NB4 (cell line): ENCODE measurements around the gene RNF32.
"Not testable (repeated sequence)": the region's sequence is repeated elsewhere in the genome, so short reads cannot be mapped to it uniquely, and the experiment has no call there.

Experiments
- DNase-seq: peaks from one replicate; pipeline ENCODE4 v3.0.0; 2010; ENCODE audit warnings: low read depth
- H3K4me3 ChIP-seq: one replicate; pipeline ENCODE4 v1.5.1; 2011; ENCODE audit warnings: mild to moderate bottlenecking, low read depth, low read length, moderate library complexity
- MYC ChIP-seq: IDR thresholded peaks from 2 replicates; pipeline ENCODE4 v1.6.1; 2011; ENCODE audit warnings: low read depth, low read length
- POLR2A ChIP-seq: IDR thresholded peaks from 2 replicates; pipeline ENCODE4 v1.6.1; 2011; ENCODE audit warnings: mild to moderate bottlenecking; ENCODE audit not compliant: insufficient read length; ENCODE audit errors: extremely low read depth
- TF ChIP-seq, protein P1 (sequence below): IDR thresholded peaks from 2 replicates; pipeline ENCODE4 v1.6.1; 2011; ENCODE audit warnings: low read depth, low read length
- TF ChIP-seq, protein P2 (sequence below): IDR thresholded peaks from one replicate; pipeline ENCODE4 v1.5.1; 2012; ENCODE audit warnings: low read depth, low read length

The RNF32 gene

DNA sequence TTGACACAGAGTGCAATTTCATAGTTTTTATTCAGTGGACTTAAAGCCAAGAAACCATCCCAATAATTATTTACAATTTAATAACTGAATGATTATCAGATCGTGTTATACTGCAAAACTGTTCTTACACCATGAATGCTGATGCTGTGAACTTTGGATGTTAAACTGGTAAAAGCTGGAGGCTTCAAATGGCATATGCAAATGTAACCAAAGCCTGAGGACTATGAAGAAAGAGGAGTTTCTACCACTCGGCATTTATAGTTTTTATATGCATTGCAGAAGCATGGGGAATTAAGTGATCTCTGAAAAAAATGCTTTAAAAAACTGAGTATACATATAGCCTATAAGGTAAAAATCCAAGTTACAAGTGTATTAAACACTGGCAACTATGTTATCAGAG is 42.4 kb downstream of the RNF32 start:
- H3K4me3 ChIP-seq: no peak overlapping the region
- no peak for DNase-seq
- TF ChIP-seq, protein P1, sequence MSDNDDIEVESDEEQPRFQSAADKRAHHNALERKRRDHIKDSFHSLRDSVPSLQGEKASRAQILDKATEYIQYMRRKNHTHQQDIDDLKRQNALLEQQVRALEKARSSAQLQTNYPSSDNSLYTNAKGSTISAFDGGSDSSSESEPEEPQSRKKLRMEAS: no peak
- TF ChIP-seq, protein P2, sequence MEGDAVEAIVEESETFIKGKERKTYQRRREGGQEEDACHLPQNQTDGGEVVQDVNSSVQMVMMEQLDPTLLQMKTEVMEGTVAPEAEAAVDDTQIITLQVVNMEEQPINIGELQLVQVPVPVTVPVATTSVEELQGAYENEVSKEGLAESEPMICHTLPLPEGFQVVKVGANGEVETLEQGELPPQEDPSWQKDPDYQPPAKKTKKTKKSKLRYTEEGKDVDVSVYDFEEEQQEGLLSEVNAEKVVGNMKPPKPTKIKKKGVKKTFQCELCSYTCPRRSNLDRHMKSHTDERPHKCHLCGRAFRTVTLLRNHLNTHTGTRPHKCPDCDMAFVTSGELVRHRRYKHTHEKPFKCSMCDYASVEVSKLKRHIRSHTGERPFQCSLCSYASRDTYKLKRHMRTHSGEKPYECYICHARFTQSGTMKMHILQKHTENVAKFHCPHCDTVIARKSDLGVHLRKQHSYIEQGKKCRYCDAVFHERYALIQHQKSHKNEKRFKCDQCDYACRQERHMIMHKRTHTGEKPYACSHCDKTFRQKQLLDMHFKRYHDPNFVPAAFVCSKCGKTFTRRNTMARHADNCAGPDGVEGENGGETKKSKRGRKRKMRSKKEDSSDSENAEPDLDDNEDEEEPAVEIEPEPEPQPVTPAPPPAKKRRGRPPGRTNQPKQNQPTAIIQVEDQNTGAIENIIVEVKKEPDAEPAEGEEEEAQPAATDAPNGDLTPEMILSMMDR: no peak
- no peak for TF ChIP-seq MYC
- TF ChIP-seq POLR2A: no peak

DNA sequence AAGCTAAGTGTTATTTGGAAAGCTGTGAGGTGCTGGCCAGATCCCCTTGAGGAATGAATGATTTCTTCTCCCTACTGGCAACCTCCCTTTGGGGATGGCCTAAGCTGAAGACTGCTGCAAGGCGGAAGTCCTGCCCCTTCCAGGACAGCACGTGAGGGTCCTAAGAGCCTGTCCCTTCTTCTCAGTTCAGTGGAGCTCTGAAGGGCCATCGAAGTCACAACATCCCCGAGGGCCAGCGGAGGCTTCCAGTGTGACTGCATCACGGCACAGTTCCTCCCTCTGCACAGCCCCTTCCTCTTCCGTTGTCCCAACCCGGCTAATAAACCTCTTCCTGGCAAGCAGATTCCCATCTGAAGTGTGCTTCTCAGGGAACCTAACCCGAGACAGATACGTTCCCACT is 43.7 kb downstream of the RNF32 start:
- TF ChIP-seq, protein P1: no peak
- TF ChIP-seq POLR2A: no peak
- no peak overlapping the region for H3K4me3 ChIP-seq
- DNase-seq: no peak

DNA sequence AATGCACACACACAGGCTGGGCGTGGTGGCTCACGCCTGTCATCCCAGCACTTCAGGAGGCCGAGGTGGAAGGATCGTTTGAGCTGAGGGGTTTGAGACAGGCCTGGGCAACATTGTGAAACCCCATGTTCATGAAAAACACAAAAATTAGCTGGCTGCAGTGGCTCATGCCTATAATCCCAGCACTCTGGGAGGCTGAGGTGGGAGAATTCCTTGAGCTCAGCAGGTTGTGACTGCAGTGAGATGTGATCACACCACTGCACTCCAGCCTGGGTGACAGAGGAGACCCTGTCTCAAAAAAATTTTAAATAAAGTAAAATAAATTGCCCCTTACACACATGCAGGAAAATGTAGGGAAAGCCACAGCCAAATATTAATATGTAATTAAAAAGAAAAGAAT is 44.1 kb downstream of the RNF32 start:
- TF ChIP-seq, protein P1: no peak
- TF ChIP-seq POLR2A (no peak), MYC (no peak)
- TF ChIP-seq, protein P2: no peak
- DNase-seq: no peak
- H3K4me3 ChIP-seq: no peak overlapping the region

DNA sequence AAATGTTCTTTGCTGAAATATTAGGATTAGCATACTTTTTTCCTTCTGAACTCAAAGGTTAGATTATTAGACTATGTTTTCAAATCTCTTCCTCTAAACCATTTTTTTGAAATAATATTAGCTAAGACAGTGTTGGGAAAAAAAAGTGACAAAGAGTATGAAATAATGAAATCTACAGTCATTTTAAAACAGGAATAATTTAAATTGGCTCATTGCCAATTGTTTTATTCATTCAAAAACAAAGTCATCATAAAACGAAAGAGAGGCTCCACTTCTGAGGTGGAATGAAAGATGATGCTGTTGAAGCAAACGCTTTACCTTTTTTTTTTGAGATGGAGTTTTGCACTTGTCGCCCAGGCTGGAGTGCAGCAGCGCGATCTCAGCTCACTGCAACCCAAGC is 51.2 kb downstream of the RNF32 start:
- H3K4me3 ChIP-seq: no peak overlapping the region
- TF ChIP-seq, protein P2: no peak
- TF ChIP-seq, protein P1: no peak
- TF ChIP-seq POLR2A (no peak), MYC (no peak)
- no peak for DNase-seq

DNA sequence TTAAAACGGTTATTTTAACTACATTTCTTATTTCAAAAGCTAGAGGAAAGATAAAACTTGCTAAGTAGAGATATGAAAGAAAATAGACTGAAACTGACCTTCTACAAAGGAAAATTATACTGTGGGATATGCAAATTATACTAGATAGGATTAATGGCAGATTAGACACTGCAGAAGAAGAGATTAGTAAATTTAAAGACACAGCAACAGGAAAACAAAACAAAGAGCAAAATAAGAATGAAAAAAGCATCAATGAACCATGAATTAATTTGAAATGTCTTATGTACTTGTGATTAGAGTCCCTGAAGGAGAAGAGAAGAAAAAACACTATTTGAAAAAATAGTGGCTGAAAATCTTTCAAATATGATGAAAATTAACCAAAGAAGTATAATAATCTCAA is 52.3 kb downstream of the RNF32 start:
- TF ChIP-seq, protein P2: no peak
- TF ChIP-seq POLR2A (no peak), MYC (no peak)
- TF ChIP-seq, protein P1: no peak
- no peak for DNase-seq
- H3K4me3 ChIP-seq: no peak overlapping the region

DNA sequence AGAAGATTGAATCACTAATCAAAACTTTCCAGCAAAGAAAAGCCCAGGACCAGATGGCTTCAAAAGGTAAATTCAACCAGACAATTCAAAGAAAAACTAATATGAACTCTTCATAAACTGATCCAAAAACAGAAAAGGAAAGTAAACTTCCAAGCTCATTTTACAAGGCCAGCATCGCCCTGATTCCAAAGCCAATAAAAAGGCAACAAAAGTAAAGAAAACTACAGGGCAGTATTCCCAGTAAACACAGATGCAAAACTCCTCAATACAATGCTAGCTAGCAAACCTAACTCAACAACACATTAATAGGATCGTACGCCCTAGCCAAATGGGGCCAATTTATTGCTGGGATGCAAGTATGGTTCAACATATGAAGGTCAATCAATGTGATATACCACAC is 53.1 kb downstream of the RNF32 start:
- TF ChIP-seq, protein P2: no peak
- TF ChIP-seq MYC (no peak), POLR2A (no peak)
- TF ChIP-seq, protein P1: no peak
- no peak for DNase-seq
- no peak overlapping the region for H3K4me3 ChIP-seq

DNA sequence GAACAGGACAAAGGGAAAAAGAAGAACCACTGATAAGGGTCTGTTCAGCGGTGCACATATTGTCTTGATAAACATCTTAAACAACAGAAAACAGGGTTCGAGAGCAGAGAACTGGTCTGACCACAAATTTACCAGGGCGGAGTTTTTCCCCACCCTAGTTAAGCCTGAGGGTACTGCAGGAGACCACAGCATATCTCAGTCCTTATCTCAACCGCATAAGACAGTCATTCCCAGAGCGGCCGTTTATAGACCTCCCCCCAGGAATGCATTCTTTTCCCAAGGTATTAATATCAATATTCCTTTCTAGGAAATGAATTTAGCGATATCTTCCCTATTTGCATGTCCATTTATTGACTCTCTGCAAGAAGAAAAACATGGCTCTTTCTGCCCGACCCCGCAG is 56.7 kb downstream of the RNF32 start:
- not testable (repeated sequence) for DNase-seq

DNA sequence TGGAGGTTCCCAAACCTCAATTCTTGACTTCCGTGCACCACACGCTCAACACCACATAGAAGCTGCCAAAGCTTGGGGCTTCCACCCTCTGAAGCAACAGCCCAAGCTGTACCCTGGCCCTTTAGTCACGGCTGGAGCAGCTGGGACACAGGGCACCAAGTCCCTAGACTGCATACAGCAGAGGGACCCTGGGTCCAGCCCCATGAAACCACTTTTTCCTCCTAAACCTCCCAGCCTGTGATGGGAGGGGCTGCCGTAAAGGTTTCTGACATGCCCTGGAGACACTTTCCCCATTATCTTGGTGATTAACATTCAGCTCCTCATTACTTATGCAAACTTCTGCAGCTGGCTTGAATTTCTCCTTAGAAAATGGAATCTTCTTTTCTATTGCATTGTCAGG is 57.9 kb downstream of the RNF32 start:
- H3K4me3 ChIP-seq, DNase-seq: not testable (repeated sequence)

More for the DNA sequence above, 56.7 kb downstream of the RNF32 start:
- not testable (repeated sequence) for H3K4me3 ChIP-seq

DNA sequence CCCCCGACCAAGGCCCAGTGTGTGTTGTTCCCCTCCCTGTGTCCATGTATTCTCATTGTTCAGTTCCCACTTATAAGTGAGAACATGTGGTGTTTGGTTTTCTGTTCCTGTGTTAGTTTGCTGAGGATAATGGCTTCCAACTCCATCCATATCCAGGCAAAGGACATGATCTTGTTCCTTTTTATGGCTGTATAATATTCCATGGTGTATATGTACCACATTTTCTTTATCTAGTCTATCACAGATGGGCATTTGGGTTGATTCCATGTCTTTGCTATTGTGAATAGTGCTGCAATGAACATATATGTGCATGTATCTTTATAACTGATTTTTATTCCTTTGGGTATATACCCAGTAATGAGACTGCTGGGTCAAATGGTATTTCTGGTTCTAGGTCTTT is 61.2 kb downstream of the RNF32 start:
- H3K4me3 ChIP-seq, DNase-seq: not testable (repeated sequence)
